ENCODE data around the gene HIGD1A. TPM values are rescaled to one million over a fixed set of nuclear protein-coding genes. Genes with fewer than 3 reads are reported as not detected.

HIGD1A gene
- 100 to 1,000 TPM; 179 to 274 (median 239) TPM for total RNA-seq
- polyA plus RNA-seq = 348 TPM
- long read RNA-seq, donor 1, transcript HIGD1A-201 (4 exons, 1,373 nt) = major isoform, 525 of 559 reads
- long read RNA-seq, donor 1, transcript HIGD1A-204 (4 exons, 585 nt) = minor isoform, 7 of 559 reads
- long read RNA-seq, donor 1, partial matches to known transcripts = 6 of 559 reads
- long read RNA-seq, donor 1, other reads (novel, unspliced or antisense) = 15 of 559 reads
- long read RNA-seq, donor 2, transcript HIGD1A-204 (4 exons, 585 nt) = minor isoform, 6 of 204 reads
- long read RNA-seq, donor 2, transcript HIGD1A-201 (4 exons, 1,373 nt) = major isoform, 190 of 204 reads
- long read RNA-seq, donor 2, partial matches to known transcripts = 0 of 204 reads
- long read RNA-seq, donor 2, other reads (novel, unspliced or antisense) = 4 of 204 reads
- long read RNA-seq, donor 3, transcript HIGD1A-205 (3 exons, 983 nt) = minor isoform, 16 of 1,356 reads
- long read RNA-seq, donor 3, transcript HIGD1A-204 (4 exons, 585 nt) = minor isoform, 19 of 1,356 reads
- long read RNA-seq, donor 3, transcript HIGD1A-202 (4 exons, 1,322 nt) = minor isoform, 6 of 1,356 reads
- long read RNA-seq, donor 3, transcript HIGD1A-201 (4 exons, 1,373 nt) = major isoform, 1,274 of 1,356 reads
- long read RNA-seq, donor 3, partial matches to known transcripts = 15 of 1,356 reads
- long read RNA-seq, donor 3, other reads (novel, unspliced or antisense) = 26 of 1,356 reads
- long read RNA-seq, donor 4, transcript HIGD1A-201 (4 exons, 1,373 nt) = major isoform, 185 of 191 reads
- long read RNA-seq, donor 4, partial matches to known transcripts = 0 of 191 reads
- long read RNA-seq, donor 4, other reads (novel, unspliced or antisense) = 1 of 191 reads

GRCh38 chr3:42804106-42804830 is at the start of gene HIGD1A:
Gene HIGD1A (minus strand): TSS chr3:42804490. CDS start chr3:42794253, 10,237 bp downstream.
- peaks cover 5% of the 10 kb centered on the region for H3K4me1 ChIP-seq (ENCODE audit: control insufficient read depth, insufficient read depth, low read length)

DNA sequence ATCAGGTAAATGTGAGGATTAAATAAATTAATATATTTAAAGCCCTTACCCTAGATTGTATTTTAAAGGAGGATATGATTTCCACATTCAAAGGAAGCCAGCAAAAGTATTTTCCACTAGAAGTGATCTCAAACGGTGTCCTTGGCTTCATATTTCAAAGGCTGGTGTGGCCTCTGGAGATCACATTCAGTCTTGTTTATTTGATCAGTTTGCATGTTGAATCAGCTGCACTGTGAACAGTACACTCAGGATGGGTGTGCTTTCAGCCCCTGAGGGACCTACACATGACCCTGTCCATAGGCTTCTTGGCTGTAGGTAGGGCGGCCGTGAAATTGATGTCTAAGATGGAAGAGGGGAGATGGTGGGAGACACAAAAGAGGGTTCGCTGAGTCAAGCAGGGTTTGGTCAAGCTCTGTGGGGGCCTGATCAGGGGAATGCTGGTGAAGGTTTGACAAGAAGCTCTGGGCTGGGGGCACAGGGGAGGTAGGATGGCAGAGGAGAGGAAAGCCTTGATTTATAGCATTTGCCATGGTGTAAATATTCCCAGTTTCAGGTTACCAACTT is 49.5 kb upstream of the HIGD1A start:
- H3K9me3 ChIP-seq (ENCODE audit: control insufficient read depth, low read length) = no peaks in the 10 kb centered on the region
- H3K4me3 ChIP-seq (ENCODE audit: low read length) = no peak overlapping the region
- ATAC-seq (no peak), DNase-seq (no peak)
- H3K27ac ChIP-seq (ENCODE audit: low read length) = no peak overlapping the region
- 84% methylated on average over 4 of the region's 4 CpGs for WGBS
- no peaks in the 10 kb centered on the region for H3K4me1 ChIP-seq (ENCODE audit: control insufficient read depth, insufficient read depth, low read length)
- intact Hi-C loops (cut with DNase I) = no loop called here
- H3K27me3 ChIP-seq (ENCODE audit: control insufficient read depth, insufficient read depth) = no peaks in the 10 kb centered on the region

More at GRCh38 chr3:42804106-42804830, at the start of gene HIGD1A:
- Histone ChIP-seq H3K27me3 (ENCODE audit: control insufficient read depth, insufficient read depth) (no peaks in the 10 kb centered on the region), H3K9me3 (ENCODE audit: control insufficient read depth, low read length) (no peaks in the 10 kb centered on the region), H3K4me3 (ENCODE audit: low read length) (peak within 1 kb of the TSS; percentile 74), H3K27ac (ENCODE audit: low read length) (peak within 1 kb of the TSS; percentile 84)
- intact Hi-C loops (cut with DNase I) = no loop called here
- WGBS = under 1% methylated on average over 63 of the region's 63 CpGs
- ATAC-seq (peak; percentile 100), DNase-seq (peak; percentile 96 to 98 (median 98))

DNA sequence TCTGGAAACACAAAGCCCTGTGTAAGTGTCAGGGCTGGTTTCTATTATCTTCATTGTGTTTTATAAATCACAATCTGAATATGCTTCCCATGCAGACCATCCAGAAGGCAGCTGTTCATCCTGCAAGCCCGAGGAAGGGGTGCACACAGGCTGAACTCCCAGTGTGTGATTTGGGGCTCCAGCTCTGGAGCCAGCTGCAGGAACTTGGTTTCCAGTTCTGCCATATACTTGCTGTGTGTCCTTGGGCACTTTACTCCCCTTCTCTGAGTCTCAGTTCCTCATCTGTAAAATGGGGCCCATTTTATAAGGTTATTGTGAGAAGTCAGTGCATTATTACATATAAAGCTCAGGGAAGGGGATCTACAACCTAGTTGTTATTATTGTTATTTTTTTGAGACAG is 48.8 kb upstream of the HIGD1A start:
- DNase-seq (no peak), ATAC-seq (no peak)
- intact Hi-C loops (cut with DNase I) = no loop called here
- H3K27me3 ChIP-seq (ENCODE audit: control insufficient read depth, insufficient read depth) = no peaks in the 10 kb centered on the region
- H3K27ac ChIP-seq (ENCODE audit: low read length) = peak overlapping the region; percentile 67
- 73% methylated on average over 1 of the region's 1 CpG for WGBS
- no peak overlapping the region for H3K4me3 ChIP-seq (ENCODE audit: low read length)
- no peaks in the 10 kb centered on the region for H3K9me3 ChIP-seq (ENCODE audit: control insufficient read depth, low read length)
- H3K4me1 ChIP-seq (ENCODE audit: control insufficient read depth, insufficient read depth, low read length) = no peaks in the 10 kb centered on the region

GRCh38 chr3:42852441-42852840 is 48.2 kb upstream of the HIGD1A start:
- peak; percentile 73 to 79 for ATAC-seq
- Histone ChIP-seq H3K9me3 (ENCODE audit: control insufficient read depth, low read length) (no peaks in the 10 kb centered on the region), H3K4me1 (ENCODE audit: control insufficient read depth, insufficient read depth, low read length) (no peaks in the 10 kb centered on the region), H3K27me3 (ENCODE audit: control insufficient read depth, insufficient read depth) (no peaks in the 10 kb centered on the region), H3K27ac (ENCODE audit: low read length) (no peak overlapping the region), H3K4me3 (ENCODE audit: low read length) (no peak overlapping the region)
- intact Hi-C loops (cut with DNase I) = no loop called here
- 38% methylated on average over 2 of the region's 2 CpGs for WGBS
- peak in 1 of 3 donors; percentile 57 for DNase-seq

GRCh38 chr3:42851228-42851834 is 47.0 kb upstream of the HIGD1A start:
- DNase-seq = no peak
- intact Hi-C loops (cut with DNase I) = no loop called here
- H3K4me1 ChIP-seq (ENCODE audit: control insufficient read depth, insufficient read depth, low read length) = no peaks in the 10 kb centered on the region
- ATAC-seq = no peak
- no peaks in the 10 kb centered on the region for H3K9me3 ChIP-seq (ENCODE audit: control insufficient read depth, low read length)
- no peak overlapping the region for H3K4me3 ChIP-seq (ENCODE audit: low read length)
- no peak overlapping the region for H3K27ac ChIP-seq (ENCODE audit: low read length)
- 76% methylated on average over 6 of the region's 6 CpGs for WGBS
- no peaks in the 10 kb centered on the region for H3K27me3 ChIP-seq (ENCODE audit: control insufficient read depth, insufficient read depth)

- Histone ChIP-seq H3K4me1 (ENCODE audit: control insufficient read depth, insufficient read depth, low read length) (peaks cover 1% of the 10 kb centered on the region), H3K27me3 (ENCODE audit: control insufficient read depth, insufficient read depth) (no peaks in the 10 kb centered on the region), H3K4me3 (ENCODE audit: low read length) (no peak overlapping the region), H3K27ac (ENCODE audit: low read length) (no peak overlapping the region), H3K9me3 (ENCODE audit: control insufficient read depth, low read length) (no peaks in the 10 kb centered on the region)
- intact Hi-C loops (cut with DNase I) = no loop called here
- 94% methylated on average over 3 of the region's 3 CpGs for WGBS
- DNase-seq = no peak
- ATAC-seq = no peak
Measured at GRCh38 chr3:42850263-42850662, 46.0 kb upstream of the HIGD1A start.

DNA sequence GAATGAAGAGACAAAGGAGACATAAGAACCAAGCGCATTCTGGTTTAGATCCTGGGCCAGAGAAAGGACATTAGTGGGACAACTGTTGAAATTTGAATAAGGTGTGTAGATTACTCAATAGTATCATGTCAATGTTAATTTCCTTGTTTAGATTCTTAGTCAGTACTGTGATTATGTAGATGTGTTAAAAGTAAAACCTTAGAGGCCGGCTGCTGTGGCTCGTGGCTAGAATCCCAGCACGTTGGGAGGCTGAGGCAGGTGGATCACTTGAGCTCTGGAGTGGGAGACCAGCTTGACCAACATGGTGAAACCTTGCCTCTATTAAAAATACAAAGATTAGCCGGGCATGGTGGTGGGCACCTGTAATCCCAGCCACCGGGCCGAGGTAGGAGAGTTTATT is 44.7 kb upstream of the HIGD1A start:
- intact Hi-C loops (cut with DNase I) = no loop called here
- ATAC-seq = no peak
- Histone ChIP-seq H3K27ac (ENCODE audit: low read length) (no peak overlapping the region), H3K27me3 (ENCODE audit: control insufficient read depth, insufficient read depth) (no peaks in the 10 kb centered on the region), H3K4me3 (ENCODE audit: low read length) (no peak overlapping the region), H3K9me3 (ENCODE audit: control insufficient read depth, low read length) (no peaks in the 10 kb centered on the region), H3K4me1 (ENCODE audit: control insufficient read depth, insufficient read depth, low read length) (peaks cover 8% of the 10 kb centered on the region)
- DNase-seq = no peak
- 97% methylated on average over 7 of the region's 7 CpGs for WGBS

GRCh38 chr3:42847731-42848130 is 43.4 kb upstream of the HIGD1A start:
- no peak for ATAC-seq
- no peak for DNase-seq
- 60% methylated on average over 4 of the region's 4 CpGs for WGBS
- no peak overlapping the region for H3K4me3 ChIP-seq (ENCODE audit: low read length)
- H3K27ac ChIP-seq (ENCODE audit: low read length) = no peak overlapping the region
- H3K4me1 ChIP-seq (ENCODE audit: control insufficient read depth, insufficient read depth, low read length) = peaks cover 8% of the 10 kb centered on the region
- intact Hi-C loops (cut with DNase I) = no loop called here
- no peaks in the 10 kb centered on the region for H3K9me3 ChIP-seq (ENCODE audit: control insufficient read depth, low read length)
- no peaks in the 10 kb centered on the region for H3K27me3 ChIP-seq (ENCODE audit: control insufficient read depth, insufficient read depth)

GRCh38 chr3:42846685-42847522 is 42.6 kb upstream of the HIGD1A start:
- peaks cover 8% of the 10 kb centered on the region for H3K4me1 ChIP-seq (ENCODE audit: control insufficient read depth, insufficient read depth, low read length)
- peak in 1 of 2 donors; percentile 31 for ATAC-seq
- WGBS = 19% methylated on average over 5 of the region's 5 CpGs
- H3K4me3 ChIP-seq (ENCODE audit: low read length) = no peak overlapping the region
- peak in 2 of 3 donors; percentile 68 to 71 for DNase-seq
- no peaks in the 10 kb centered on the region for H3K27me3 ChIP-seq (ENCODE audit: control insufficient read depth, insufficient read depth)
- H3K9me3 ChIP-seq (ENCODE audit: control insufficient read depth, low read length) = no peaks in the 10 kb centered on the region
- intact Hi-C loops (cut with DNase I) = no loop called here
- peak overlapping the region; percentile 93 for H3K27ac ChIP-seq (ENCODE audit: low read length)
